ENCODE data around the gene DPP7. TPM values are rescaled to one million over a fixed set of nuclear protein-coding genes. Genes with fewer than 3 reads are reported as not detected.
"Not testable (repeated sequence)": the region's sequence is repeated elsewhere in the genome, so short reads cannot be mapped to it uniquely, and the experiment has no call there.

Gene DPP7
- total RNA-seq, 1 donor from 2014 or later: 137 TPM

DNA sequence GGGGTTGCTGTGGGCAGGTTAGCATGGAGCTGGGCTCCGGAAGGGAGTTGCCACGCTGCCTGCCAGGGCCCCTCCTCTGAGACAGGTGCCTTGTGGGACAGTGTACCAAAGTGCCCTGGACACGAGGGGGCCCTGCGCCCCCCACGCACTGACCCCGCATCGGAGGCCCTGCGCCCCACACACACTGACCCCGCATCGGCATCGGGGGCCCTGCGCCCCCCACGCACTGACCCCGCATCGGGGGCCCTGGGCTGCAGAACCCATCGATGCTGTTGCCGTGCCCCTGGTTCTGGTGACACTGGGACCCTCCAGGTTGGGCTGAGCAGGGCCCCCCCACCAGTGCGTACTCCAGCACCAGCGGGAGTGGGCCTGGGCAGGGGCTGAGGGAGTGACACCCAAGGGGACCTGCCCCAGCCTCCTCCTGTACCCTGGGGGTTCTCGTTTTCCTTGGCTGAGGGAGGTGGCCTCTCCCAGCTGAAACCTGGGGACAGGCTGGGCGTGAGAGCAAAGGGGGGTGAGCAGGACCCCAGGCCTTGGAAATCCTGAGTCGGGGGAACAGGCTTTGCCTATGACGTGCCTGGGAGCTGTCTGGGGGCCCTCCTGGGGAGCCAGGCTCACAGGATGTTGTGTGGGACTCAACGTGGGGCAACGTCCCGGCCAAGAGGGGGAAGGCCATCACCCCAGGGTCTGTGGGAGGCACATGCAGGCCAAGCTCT lies 51.1 kb downstream of the DPP7 start:
- Histone ChIP-seq H3K36me3 (ENCODE audit: control insufficient read depth, insufficient read depth, low read length) (no peaks in the 10 kb centered on the region), H3K27me3 (ENCODE audit: control insufficient read depth, insufficient read depth, low read length) (no peaks in the 10 kb centered on the region), H3K4me3 (ENCODE audit: low read depth, low read length) (no peak overlapping the region)
- TF ChIP-seq, protein P1, sequence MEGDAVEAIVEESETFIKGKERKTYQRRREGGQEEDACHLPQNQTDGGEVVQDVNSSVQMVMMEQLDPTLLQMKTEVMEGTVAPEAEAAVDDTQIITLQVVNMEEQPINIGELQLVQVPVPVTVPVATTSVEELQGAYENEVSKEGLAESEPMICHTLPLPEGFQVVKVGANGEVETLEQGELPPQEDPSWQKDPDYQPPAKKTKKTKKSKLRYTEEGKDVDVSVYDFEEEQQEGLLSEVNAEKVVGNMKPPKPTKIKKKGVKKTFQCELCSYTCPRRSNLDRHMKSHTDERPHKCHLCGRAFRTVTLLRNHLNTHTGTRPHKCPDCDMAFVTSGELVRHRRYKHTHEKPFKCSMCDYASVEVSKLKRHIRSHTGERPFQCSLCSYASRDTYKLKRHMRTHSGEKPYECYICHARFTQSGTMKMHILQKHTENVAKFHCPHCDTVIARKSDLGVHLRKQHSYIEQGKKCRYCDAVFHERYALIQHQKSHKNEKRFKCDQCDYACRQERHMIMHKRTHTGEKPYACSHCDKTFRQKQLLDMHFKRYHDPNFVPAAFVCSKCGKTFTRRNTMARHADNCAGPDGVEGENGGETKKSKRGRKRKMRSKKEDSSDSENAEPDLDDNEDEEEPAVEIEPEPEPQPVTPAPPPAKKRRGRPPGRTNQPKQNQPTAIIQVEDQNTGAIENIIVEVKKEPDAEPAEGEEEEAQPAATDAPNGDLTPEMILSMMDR (IDR thresholded peaks at IDR 0.05; ENCODE audit: insufficient read depth, low read length, poor library complexity, severe bottlenecking): no peak
- no peak for DNase-seq (ENCODE audit: low read depth)

DNA sequence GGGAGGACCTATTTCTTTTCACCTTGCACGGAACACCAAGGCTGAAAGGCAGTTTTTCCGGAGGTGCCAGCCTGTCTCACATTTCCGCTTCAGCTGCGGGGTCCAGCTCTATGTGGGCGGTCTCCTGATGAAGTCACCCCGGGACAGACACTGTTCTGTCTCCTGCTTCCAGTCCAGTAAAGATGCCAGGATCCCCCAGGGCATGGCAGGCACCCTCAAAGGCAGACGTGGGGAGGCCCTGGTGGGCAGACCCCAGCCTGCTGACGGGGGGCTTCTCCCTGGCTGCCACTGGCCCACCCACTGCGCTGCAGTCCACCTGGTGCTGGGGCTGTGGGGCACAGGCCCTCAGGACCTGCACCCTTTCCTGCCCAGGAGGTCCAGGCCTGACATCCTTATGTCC lies 51.7 kb downstream of the DPP7 start:
- not testable (repeated sequence) for H3K27me3 ChIP-seq (ENCODE audit: control insufficient read depth, insufficient read depth, low read length); H3K36me3 ChIP-seq (ENCODE audit: control insufficient read depth, insufficient read depth, low read length)

DNA sequence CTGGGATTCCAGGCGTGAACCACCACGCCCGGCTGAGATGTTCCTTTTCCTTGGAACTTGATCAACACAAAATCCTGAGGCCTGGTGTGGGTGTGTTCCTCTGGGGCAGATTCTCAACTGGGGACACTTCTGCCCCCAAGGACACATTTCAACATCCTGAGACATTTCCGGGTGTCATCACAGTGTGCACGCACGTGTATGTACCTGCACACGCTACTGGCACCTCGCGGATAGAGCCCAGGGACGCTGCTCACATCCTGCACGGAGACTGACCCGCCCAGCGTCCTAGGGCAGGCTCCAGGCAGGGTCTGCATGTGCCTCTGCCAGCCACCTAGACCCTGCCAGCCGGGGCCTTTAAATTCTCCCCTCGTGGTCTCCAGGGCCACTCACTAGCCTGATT lies 52.1 kb downstream of the DPP7 start:
- Histone ChIP-seq H3K27me3 (ENCODE audit: control insufficient read depth, insufficient read depth, low read length) (no peaks in the 10 kb centered on the region), H3K4me3 (ENCODE audit: low read depth, low read length) (no peak overlapping the region), H3K36me3 (ENCODE audit: control insufficient read depth, insufficient read depth, low read length) (no peaks in the 10 kb centered on the region)
- no peak for DNase-seq (ENCODE audit: low read depth)
- TF ChIP-seq, protein P1 (IDR thresholded peaks at IDR 0.05; ENCODE audit: insufficient read depth, low read length, poor library complexity, severe bottlenecking): no peak

More for the DNA sequence above, 51.7 kb downstream of the DPP7 start:
- DNase-seq (ENCODE audit: low read depth); H3K4me3 ChIP-seq (ENCODE audit: low read depth, low read length): not testable (repeated sequence)

Other genes starting within 250 kb of the DPP7 start
- 792 and 948 TPM in 2 replicates for gene EDF1, start 248.4 kb downstream of the DPP7 start, total RNA-seq
- gene TRAF2, start 228.2 kb downstream of the DPP7 start, total RNA-seq: 17.5 and 17.7 TPM in 2 replicates
- 174 and 222 TPM in 2 replicates for gene FBXW5, start 170.0 kb downstream of the DPP7 start, total RNA-seq
- not detected in 2 replicates for gene C8G, start 169.5 kb downstream of the DPP7 start, total RNA-seq
- 1.2 TPM in 1 of 2 replicates, not detected in the other for gene LCN12, start 162.5 kb downstream of the DPP7 start, total RNA-seq
- 2.0 and 3.8 TPM in 2 replicates for gene PTGDS, start 137.2 kb downstream of the DPP7 start, total RNA-seq
- not detected in 2 replicates for gene LCNL1, start 131.7 kb downstream of the DPP7 start, total RNA-seq
- 42.2 and 46.8 TPM in 2 replicates for gene PAXX, start 122.3 kb downstream of the DPP7 start, total RNA-seq
- 0.75 TPM in 1 of 2 replicates, not detected in the other for gene CLIC3, start 118.2 kb downstream of the DPP7 start, total RNA-seq
- 5.3 and 15.4 TPM in 2 replicates for gene ABCA2, start 86.5 kb downstream of the DPP7 start, total RNA-seq
- not detected in 2 replicates for gene FUT7, start 82.6 kb downstream of the DPP7 start, total RNA-seq
- gene NPDC1, start 68.6 kb downstream of the DPP7 start, total RNA-seq: 58.3 and 76.1 TPM in 2 replicates
- 0.21 TPM in 1 of 2 replicates, not detected in the other for gene ENTPD2, start 60.7 kb downstream of the DPP7 start, total RNA-seq
- 5.3 and 5.8 TPM in 2 replicates for gene SAPCD2, start 44.2 kb downstream of the DPP7 start, total RNA-seq
- 9.7 and 11.7 TPM in 2 replicates for gene UAP1L1, start 37.2 kb downstream of the DPP7 start, total RNA-seq
- 76.8 and 80.3 TPM in 2 replicates for gene MAN1B1, start 27.7 kb downstream of the DPP7 start, total RNA-seq
- 0.04 TPM in 1 of 2 replicates, not detected in the other for gene GRIN1, start 24.4 kb upstream of the DPP7 start, total RNA-seq
- not detected in 2 replicates for gene LRRC26, start 55.3 kb upstream of the DPP7 start, total RNA-seq
- gene TMEM210, start 57.3 kb upstream of the DPP7 start, total RNA-seq: not detected in 2 replicates
- 18.8 and 26.1 TPM in 2 replicates for gene ANAPC2, start 73.8 kb upstream of the DPP7 start, total RNA-seq
- gene SSNA1, start 73.9 kb upstream of the DPP7 start, total RNA-seq: 91.4 and 95.1 TPM in 2 replicates
- gene TPRN, start 86.0 kb upstream of the DPP7 start, total RNA-seq: 15.2 and 20.1 TPM in 2 replicates
- gene TMEM203, start 90.9 kb upstream of the DPP7 start, total RNA-seq: 39.2 and 40.3 TPM in 2 replicates
- gene NDOR1, start 91.0 kb upstream of the DPP7 start, total RNA-seq: 19.1 and 28.6 TPM in 2 replicates
- gene RNF208, start 107.5 kb upstream of the DPP7 start, total RNA-seq: 3.1 and 4.2 TPM in 2 replicates
- gene CYSRT1, start 110.4 kb upstream of the DPP7 start, total RNA-seq: 2.1 and 3.8 TPM in 2 replicates
- gene RNF224, start 112.8 kb upstream of the DPP7 start, total RNA-seq: not detected in 2 replicates
- 0.25 TPM in 1 of 2 replicates, not detected in the other for gene SLC34A3, start 116.2 kb upstream of the DPP7 start, total RNA-seq
- 262 and 275 TPM in 2 replicates for gene TUBB4B, start 126.6 kb upstream of the DPP7 start, total RNA-seq
- not detected in 2 replicates for gene STPG3, start 136.6 kb upstream of the DPP7 start, total RNA-seq
- 47.3 and 67.0 TPM in 2 replicates for gene NELFB, start 140.6 kb upstream of the DPP7 start, total RNA-seq
- gene TOR4A, start 163.0 kb upstream of the DPP7 start, total RNA-seq: 33.5 and 50.3 TPM in 2 replicates
- 8.4 and 11.4 TPM in 2 replicates for gene NRARP, start 187.5 kb upstream of the DPP7 start, total RNA-seq

Data from kidney epithelial cell (primary cell).